Hepatocyte (in vitro differentiated cells): Measurements from ENCODE around the gene SH3RF3. TPM values are rescaled to one million over a fixed set of nuclear protein-coding genes. Genes with fewer than 3 reads are reported as not detected.

Experiments
- DNase-seq: peaks from one replicate; pipeline ENCODE4 v3.0.0-alpha.2; 2016; ENCODE audit warnings: low spot score
- H2AFZ ChIP-seq: fragments of 200-600 bp; sonication (generic); 2 replicates; pipeline ENCODE4 v1.6.0; 2016; ENCODE audit warnings: antibody characterized with exemption, mild to moderate bottlenecking
- H3K27ac ChIP-seq: fragments of 200-600 bp; sonication (generic); 2 replicates; pipeline ENCODE4 v1.5.1; 2016; ENCODE audit warnings: mild to moderate bottlenecking
- H3K27me3 ChIP-seq: fragments of 200-600 bp; sonication (generic); 2 replicates; pipeline ENCODE4 v1.6.1; 2016
- H3K36me3 ChIP-seq: fragments of 200-600 bp; sonication (generic); replicated peaks from 2 replicates; pipeline ENCODE4 v1.5.1; 2016; ENCODE audit warnings: low read depth; ENCODE audit not compliant: insufficient read depth
- H3K4me1 ChIP-seq: fragments of 200-600 bp; sonication (generic); 2 replicates; pipeline ENCODE4 v1.5.1; 2016; ENCODE audit warnings: mild to moderate bottlenecking, moderate library complexity; ENCODE audit not compliant: insufficient read depth
- H3K4me2 ChIP-seq: fragments of 200-600 bp; sonication (generic); 2 replicates; pipeline ENCODE4 v1.6.0; 2016
- H3K4me3 ChIP-seq: fragments of 200-600 bp; sonication (generic); 2 replicates; pipeline ENCODE4 v1.5.1; 2016; ENCODE audit warnings: mild to moderate bottlenecking
- H3K79me2 ChIP-seq: fragments of 200-600 bp; sonication (generic); 2 replicates; pipeline ENCODE4 v1.6.0; 2017; ENCODE audit warnings: mild to moderate bottlenecking
- H3K9me2 ChIP-seq: fragments of 200-600 bp; sonication (generic); replicated peaks from 2 replicates; pipeline ENCODE4 v1.6.0; 2017; ENCODE audit warnings: mild to moderate bottlenecking; ENCODE audit not compliant: insufficient read depth
- H3K9me3 ChIP-seq: fragments of 200-600 bp; sonication (generic); 2 replicates; pipeline ENCODE4 v1.5.1; 2016; ENCODE audit warnings: low read depth, mild to moderate bottlenecking
- H4K20me1 ChIP-seq: fragments of 200-600 bp; sonication (generic); 2 replicates; pipeline ENCODE4 v1.6.0; 2016; ENCODE audit warnings: mild to moderate bottlenecking; ENCODE audit not compliant: insufficient read depth, poor library complexity, severe bottlenecking
- CTCF ChIP-seq: fragments of 200-600 bp; sonication (generic); IDR thresholded peaks from 2 replicates; pipeline ENCODE4 v1.5.1; 2016; ENCODE audit warnings: antibody characterized with exemption, mild to moderate bottlenecking; ENCODE audit not compliant: poor library complexity
- EZH2 ChIP-seq: fragments of 200-600 bp; sonication (generic); IDR thresholded peaks from 2 replicates; pipeline ENCODE4 v1.6.1; 2016; ENCODE audit warnings: antibody characterized with exemption, mild to moderate bottlenecking, borderline replicate concordance
- EZH2phosphoT487 ChIP-seq: fragments of 200-600 bp; sonication (generic); IDR thresholded peaks from one replicate; pipeline ENCODE4 v1.6.1; 2018; ENCODE audit warnings: antibody characterized with exemption, mild to moderate bottlenecking, low read depth, moderate library complexity; ENCODE audit not compliant: unreplicated experiment, severe bottlenecking
- WGBS: methylation state at CpG from one replicate; pipeline ENCODE4 v1.1.6; 2016; ENCODE audit warnings: low lambda C conversion rate; ENCODE audit errors: missing lambda C conversion rate; 5-methylcytosine and 5-hydroxymethylcytosine counted together
- polyA plus RNA-seq: library from polyadenylated mRNA; unstranded; fragments of >200 nt; fragmentation: Nextera tagmentation; extraction: Ambion mirVana; gene quantifications from 2 replicates; pipeline ENCODE4 v1.2.1, GENCODE V29; 2016
- total RNA-seq: library from RNA; depleted of rRNA; stranded (reverse); fragments of >200 nt; gene quantifications from 2 replicates; pipeline ENCODE4 v1.2.3, GENCODE V29; 2014

Gene SH3RF3
- total and polyA plus RNA-seq, 2 experiments from 2014 or later, result 1.9 to 2.1 TPM

GRCh38 chr2:109386004-109386695 lies 257.1 kb downstream of the SH3RF3 start:
- Histone ChIP-seq H3K4me3 (no peak overlapping the region), H3K27ac (no peak overlapping the region), H3K4me2 (no peak overlapping the region), H2AFZ (no peak overlapping the region), H4K20me1 (no peaks in the 10 kb centered on the region), H3K4me1 (no peaks in the 10 kb centered on the region), H3K9me2 (no peaks in the 10 kb centered on the region), H3K27me3 (no peaks in the 10 kb centered on the region), H3K79me2 (no peaks in the 10 kb centered on the region), H3K9me3 (no peaks in the 10 kb centered on the region), H3K36me3 (no peaks in the 10 kb centered on the region)
- 81% methylated on average over 11 of the region's 11 CpGs for WGBS
- DNase-seq, result no peak
- no peak for TF ChIP-seq CTCF

GRCh38 chr2:109387221-109387735 lies 258.3 kb downstream of the SH3RF3 start:
- Histone ChIP-seq H3K4me1 (no peaks in the 10 kb centered on the region), H3K27me3 (no peaks in the 10 kb centered on the region), H3K9me2 (no peaks in the 10 kb centered on the region), H3K9me3 (no peaks in the 10 kb centered on the region), H3K27ac (no peak overlapping the region), H3K79me2 (no peaks in the 10 kb centered on the region), H3K4me3 (no peak overlapping the region), H3K36me3 (no peaks in the 10 kb centered on the region), H2AFZ (no peak overlapping the region), H3K4me2 (no peak overlapping the region), H4K20me1 (no peaks in the 10 kb centered on the region)
- TF ChIP-seq CTCF, result no peak
- no peak for TF ChIP-seq EZH2
- no peak for TF ChIP-seq EZH2phosphoT487
- 89% methylated on average over 4 of the region's 4 CpGs for WGBS
- DNase-seq, result no peak

- Histone ChIP-seq H3K4me1 (no peaks in the 10 kb centered on the region), H2AFZ (no peak overlapping the region), H3K27me3 (no peaks in the 10 kb centered on the region), H3K27ac (no peak overlapping the region), H3K4me3 (no peak overlapping the region), H3K36me3 (no peaks in the 10 kb centered on the region), H3K9me2 (no peaks in the 10 kb centered on the region), H4K20me1 (no peaks in the 10 kb centered on the region), H3K79me2 (no peaks in the 10 kb centered on the region), H3K4me2 (no peak overlapping the region), H3K9me3 (no peaks in the 10 kb centered on the region)
- no peak for TF ChIP-seq EZH2
- TF ChIP-seq CTCF, result no peak
- TF ChIP-seq EZH2phosphoT487, result no peak
- no peak for DNase-seq
- 86% methylated on average over 8 of the region's 8 CpGs for WGBS
These were observed 258.9 kb downstream of the SH3RF3 start for GRCh38 chr2:109387778-109388469.
